Globus pallidus (tissue), 1 donor: ENCODE results near the gene MARS1.

ENCODE experiments used
- DNase-seq: peaks from one replicate; pipeline ENCODE4 v3.0.0-alpha.2; 2015; ENCODE audit warnings: low spot score

The MARS1 gene

DNA sequence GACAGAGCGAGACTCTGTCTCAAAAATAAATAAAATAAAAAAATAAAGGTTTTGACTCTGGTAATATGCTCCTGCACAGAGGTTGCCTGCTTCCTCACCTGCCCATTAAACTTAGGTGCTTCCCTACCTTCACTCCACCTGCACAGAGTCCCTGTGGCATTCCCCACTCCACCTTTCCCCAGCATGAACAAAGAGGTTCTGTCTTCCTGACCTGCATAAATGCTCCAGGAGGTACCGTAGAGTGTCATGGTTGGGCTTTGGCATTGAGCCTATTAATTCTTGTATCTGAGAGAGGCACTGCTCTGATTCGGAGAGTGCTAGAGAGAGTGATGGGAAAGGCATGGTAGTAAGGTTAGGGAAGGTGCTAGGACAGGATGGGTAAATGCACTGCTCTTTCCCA lies 14.5 kb upstream of the MARS1 start:
- no peak for DNase-seq

DNA sequence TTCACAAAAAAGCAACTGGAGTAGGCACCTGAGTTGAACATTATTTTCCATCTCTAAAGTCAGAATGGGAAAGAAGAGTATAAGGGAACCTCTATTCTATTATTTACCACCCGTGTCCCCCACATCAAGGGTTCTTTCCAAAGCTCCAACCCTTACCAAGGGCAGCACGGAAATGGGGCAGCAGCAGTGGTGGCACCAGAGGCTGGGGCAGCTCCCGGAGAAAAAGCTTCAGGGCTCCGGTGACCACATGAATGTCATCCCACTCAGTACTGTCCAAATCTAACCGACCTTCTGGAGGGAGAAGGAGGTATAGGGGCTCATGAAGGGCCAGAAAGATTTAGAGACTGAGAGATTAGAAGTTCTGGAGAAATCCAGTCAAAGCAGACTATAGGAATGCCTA lies 14.0 kb upstream of the MARS1 start:
- no peak for DNase-seq

DNA sequence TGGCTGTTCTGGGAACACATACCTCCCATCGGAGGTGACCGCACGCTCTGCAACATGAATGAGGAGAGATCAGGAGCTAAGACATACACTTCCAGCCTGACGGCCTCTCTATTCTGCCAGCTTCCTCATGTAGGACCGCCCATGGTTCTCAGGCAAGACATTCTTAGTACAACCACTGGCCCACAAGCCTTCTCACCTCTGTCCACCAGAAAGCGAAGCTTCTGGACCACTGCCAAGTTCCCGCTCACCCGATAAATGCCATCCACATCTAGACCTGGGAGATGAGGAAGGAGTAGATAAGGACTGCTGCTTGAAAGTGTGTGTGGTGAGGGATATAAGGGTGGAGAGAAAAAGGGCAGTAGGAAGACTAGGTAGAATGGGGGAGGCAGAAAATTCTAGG lies 13.4 kb upstream of the MARS1 start:
- no peak for DNase-seq

DNA sequence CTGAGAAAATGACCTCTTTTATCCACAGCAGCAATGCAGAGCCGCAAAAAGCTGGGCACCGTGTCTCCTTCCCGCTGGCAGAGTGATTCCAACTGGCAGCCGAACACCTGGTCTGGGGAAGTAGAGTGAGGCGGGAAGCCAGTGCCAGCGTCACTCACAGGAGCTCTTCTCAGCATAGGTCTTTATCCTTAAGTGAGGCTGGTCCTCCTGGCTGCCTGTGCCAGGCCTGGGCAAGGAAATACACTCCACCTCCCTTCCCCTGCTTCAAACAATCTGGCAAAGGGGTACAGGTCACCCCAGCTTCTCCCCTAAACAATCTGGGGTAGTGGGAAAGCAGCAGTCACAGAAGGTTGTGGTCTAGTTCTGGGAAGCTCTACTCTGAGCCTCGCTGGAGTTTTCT lies 13.0 kb upstream of the MARS1 start:
- no peak for DNase-seq

DNA sequence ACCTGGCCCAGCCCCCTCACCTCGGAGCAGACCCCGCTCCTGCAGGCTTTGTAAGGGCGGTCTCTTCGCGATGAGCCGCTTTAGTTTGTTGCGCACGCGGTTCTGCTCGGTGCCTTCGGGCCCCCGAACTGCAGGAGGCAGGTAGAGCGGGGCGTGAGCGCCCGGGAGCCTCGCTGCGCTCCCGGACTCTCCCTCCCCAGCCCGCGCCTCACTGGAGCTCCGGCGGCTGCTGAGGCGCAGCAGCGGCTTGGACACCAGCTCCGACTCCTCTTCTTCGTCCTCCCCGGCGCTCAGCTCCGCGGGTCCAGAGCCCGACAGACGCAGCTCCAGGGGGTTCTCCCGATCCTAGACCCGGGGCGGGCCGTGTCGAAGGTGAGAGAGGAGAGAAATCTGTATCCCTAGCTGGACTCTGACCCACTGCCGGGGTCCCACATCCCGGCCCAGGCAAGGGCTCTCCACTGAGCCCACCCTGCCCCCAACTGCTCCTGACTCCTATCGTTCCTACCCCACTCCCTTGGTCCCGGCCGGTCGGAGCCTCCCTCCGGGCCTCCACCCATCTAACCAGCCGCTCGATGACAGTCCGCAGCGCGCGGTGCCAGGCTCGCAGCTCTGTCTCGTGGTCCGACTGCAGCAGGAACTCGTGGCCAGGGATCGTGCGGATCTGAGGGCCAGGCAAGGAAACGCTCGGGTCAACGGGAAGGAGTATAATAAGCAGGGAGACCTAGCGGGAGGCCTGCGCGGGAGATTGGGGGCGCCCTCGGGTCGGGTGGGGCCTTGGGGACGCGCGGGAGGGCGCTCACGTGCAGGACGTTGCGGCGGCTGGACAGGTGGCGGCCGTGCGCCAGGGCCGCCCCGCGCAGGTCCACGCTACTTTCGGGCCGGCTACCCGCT lies 12.4 kb upstream of the MARS1 start:
- DNase-seq, result no peak

GRCh38 chr12:57476162-57476992 lies 11.5 kb upstream of the MARS1 start:
- DNase-seq, result no peak

GRCh38 chr12:57476993-57477709 lies 10.7 kb upstream of the MARS1 start:
- no peak for DNase-seq

DNA sequence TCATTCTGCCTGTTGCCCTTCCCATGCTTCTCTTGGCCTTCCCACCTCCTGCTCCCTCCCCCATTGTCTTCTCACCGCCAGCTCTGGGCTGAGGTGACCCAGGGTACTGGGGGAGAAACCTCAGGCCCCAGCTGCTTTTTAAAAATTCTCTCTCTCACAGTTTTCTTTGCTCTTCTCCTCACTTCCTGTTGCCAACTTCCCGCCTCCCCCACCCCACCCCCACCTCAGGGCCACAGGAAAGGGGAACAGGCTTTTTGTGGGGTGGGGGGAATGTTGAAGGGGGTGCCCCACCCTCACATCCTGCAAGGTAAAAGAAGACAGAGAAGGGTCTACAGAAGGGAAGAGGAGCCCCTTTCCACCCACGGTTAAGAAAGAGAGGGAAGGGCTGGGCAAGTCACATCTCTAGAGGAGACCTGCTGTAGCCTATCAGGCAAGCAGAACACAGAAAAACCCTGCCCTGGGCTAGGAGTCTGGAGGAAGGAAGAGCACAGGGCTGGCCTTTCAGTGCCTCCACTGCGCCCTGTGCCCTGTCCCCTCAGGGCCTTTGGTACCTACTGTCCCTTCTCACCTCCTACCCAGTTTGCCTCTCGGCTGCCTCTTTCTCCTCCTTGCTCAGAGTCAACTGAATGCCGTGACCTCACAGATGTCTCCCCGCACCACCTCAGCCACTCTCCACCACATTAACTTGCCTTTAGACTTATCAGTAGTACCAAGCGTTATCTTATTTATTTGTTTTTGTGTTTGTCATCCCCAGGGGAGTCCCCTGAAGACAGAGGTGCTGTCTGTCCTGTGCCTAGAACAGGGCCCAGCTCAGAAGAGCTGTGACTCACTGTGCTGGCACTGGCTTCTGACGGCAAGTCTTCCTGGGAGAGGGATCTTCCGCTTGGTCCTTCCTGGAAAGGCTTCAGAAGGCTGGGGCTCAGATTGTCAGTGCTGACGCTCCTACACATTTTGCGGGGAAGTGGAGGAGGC lies 9.9 kb upstream of the MARS1 start:
- DNase-seq, result no peak

GRCh38 chr12:57479043-57479375 lies 8.9 kb upstream of the MARS1 start:
- DNase-seq, result no peak

- DNase-seq, result no peak
Observed at GRCh38 chr12:57479376-57480115, 8.3 kb upstream of the MARS1 start, which contains the start of gene ARHGAP9. Gene ARHGAP9, minus strand, starts transcription at chr12:57479866. Its CDS starts 460 bp downstream, at chr12:57479406.

- DNase-seq, result no peak
Observed at GRCh38 chr12:57481671-57482070, 6.2 kb upstream of the MARS1 start.

- no peak for DNase-seq
Observed at GRCh38 chr12:57483466-57483865, 4.4 kb upstream of the MARS1 start.

GRCh38 chr12:57485695-57486094 lies 2.2 kb upstream of the MARS1 start:
- no peak for DNase-seq

DNA sequence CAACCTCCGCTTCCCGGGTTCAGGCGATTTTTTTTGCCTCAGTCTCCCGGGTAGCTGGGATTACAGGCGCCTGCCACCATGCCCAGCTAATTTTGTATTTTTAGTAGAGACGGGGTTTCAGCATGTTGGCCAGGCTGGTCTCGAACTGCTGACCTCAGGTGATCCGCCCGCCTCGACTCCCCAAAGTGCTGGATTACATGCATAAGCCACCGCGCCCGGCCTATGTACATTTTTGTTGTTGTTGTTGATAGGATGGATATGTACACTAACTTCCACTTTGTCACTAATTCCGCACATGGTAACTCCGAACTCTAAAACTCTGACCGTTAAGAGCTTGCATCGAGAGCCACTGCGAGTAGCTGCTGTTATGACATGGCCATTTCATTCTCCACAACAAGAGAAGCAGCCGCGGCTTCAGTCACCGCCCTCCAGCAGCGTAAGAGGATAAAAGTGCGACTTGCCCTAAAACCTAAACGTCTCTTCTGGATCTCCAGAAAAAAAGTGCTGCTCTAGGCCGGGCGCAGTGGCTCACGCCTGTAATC lies 742 bp upstream of the MARS1 start:
- DNase-seq, result peak; percentile 23

DNA sequence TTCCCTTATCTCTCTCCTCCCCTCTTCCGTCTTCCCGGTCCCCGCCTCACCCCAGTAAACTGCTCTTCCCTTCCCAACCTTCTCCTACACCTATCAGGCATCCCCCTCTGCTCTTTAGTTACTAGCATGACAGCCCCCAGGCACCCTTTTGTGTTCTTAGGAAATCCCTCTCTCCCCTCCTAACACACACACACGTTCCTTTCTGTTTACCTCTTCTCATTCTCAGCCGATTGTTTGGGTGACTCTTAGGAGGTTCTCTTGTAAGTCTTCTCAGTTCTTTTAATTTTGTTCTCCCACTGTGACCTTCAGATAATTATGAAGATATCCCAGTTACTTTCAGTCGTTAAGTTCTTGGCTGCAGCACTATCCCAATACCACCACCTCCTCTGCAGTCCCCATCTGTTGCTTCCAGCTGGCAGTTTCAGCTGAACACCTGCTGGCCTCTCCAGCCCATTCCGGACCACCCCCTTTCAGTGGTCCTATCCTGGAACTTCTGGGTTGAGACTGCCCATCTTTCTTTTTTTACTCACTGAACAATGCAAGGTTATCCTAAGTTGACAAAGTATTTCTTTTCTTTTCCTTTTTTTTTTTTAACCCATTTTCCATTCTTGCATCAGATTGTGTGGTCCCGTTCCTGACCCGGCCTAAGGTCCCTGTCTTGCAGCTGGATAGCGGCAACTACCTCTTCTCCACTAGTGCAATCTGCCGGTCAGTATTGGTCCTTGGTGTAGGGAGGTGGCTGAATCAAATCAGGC lies 711 bp downstream of the MARS1 start:
- no peak for DNase-seq

DNA sequence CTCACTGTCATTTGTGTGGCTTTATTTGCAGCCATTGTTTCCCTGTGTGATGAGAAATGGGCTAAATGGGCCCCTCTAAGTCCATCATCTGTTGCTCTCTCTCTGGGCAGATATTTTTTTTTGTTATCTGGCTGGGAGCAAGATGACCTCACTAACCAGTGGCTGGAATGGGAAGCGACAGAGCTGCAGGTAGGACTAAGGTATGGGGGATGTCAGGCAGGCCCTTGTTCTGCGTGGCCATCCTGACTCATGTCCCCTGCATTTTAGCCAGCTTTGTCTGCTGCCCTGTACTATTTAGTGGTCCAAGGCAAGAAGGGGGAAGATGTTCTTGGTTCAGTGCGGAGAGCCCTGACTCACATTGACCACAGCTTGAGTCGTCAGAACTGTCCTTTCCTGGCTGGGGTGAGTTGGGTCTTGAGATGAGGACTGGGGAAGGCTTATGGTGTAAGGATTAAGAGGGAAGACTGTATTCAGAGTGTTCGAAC lies 1.3 kb downstream of the MARS1 start:
- DNase-seq, result no peak

DNA sequence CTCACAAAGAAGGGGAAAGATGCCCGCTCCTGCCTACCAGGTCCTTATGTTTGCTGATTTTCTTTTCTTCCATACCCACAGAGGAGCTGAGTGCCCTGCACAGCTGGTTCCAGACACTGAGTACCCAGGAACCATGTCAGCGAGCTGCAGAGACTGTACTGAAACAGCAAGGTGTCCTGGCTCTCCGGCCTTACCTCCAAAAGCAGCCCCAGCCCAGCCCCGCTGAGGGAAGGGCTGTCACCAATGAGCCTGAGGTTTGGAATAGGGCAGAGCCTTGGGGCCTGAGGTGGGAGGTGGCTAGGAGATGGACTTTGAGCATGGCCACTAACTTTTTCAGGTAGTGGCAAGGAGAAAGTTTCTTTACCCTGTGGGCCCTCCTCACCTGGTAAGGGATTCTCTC lies 2.3 kb downstream of the MARS1 start:
- no peak for DNase-seq

DNA sequence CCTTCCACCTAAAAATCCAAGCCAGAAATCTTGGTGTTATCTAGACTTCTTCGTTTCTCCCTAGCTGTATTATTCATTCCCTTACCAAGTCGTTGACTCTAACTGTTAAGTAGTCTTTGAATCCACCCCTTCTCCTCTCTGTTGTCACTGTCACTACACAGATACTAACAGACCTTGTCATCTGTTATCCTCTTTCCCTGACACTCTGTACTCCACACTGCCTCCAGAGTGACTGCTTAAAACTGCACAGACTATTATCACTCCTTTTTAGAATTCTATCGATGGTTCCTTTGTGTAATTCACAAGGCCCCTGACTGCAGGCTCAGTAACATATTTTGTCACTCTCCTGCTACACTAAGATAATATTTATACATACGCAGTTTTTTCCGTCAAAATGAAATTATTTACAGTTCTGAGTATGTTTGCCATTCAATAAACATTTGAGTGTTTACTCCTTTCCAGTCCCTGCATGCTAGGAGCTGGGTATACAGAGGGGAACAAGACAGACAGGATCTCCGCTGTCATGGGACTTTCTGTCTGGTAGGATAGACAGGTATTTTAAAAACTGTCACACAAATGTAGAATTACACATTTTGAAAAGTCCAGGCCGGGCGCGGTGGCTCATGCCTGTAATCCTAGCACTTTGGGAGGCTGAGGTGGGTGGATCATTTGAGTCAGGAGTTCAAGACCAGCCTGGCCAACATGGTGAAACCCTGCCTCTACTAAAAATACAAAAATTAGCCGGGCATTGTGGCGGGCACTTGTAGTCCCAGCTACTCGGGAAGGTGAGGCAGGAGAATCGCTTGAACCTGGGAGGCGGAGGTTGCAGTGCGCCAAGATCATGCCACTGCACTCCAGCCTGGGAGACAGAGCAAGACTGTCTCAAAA lies 3.8 kb downstream of the MARS1 start:
- no peak for DNase-seq
